HG03103 (cell line): Measurements from ENCODE around the gene GOLGA1.
A peak's percentile ranks its signal among the peaks of the same experiment; 100 is the strongest.
"Not testable (repeated sequence)": the region's sequence is repeated elsewhere in the genome, so short reads cannot be mapped to it uniquely, and the experiment has no call there.

Experiments
- ATAC-seq: cut with Tn5 transposase; IDR thresholded peaks from one replicate; pipeline ENCODE4 v1.9.1; 2021; ENCODE audit warnings: low read depth; ENCODE audit not compliant: unreplicated experiment

The GOLGA1 gene

DNA sequence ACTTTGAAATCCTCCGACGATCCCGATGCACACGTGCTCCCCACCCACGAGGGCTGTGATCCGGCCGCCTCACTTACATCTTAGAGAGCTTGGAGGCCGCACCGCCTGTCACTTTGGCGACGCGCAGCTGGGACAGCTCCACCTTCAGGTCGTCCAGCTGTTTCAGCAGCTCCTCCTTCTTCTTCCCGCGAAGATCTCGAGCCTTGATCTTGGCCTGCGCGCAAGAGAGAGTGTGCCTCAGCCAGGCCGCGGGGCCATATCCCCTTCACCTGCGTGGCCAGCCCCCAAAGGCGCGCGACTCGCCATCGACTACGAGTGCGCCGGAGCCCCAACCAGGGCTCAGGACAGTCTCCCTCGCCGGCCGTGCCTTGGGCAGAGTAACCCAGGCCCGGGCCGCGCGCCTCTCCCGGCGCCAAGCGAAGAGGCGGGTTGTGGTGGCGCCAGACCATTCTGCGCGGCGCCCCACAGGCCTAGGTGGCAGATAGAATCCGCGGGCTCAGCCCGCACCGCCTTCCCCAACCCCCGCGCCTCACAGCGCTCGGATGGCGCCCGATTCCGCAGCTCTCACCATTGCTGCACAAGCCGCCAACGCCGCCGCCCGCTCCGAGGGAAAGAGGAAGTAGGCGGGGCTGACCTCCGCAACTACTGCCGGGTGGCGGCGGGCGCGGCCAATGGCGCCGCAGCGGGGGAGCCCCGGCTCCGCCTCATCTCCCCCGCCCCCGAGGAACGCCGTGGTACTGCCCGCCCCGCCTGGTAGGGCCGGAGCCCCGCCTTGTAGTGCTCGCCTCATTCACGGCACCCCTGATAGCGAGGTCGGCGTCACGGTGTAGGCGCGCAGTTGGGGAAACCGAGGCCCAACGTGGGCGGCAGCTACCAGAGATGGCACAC is 79.3 kb downstream of the GOLGA1 start, which contains the start of the genes ARPC5L and RPL35:
Gene ARPC5L, plus strand, starts transcription at position 789 of the 888 bp plus-strand sequence. CDS start 7,161 bp downstream, outside the sequence.
Gene RPL35, minus strand, starts transcription at position 616 of the 888 bp plus-strand sequence. Its CDS starts 45 bp downstream, at position 571.
- peak; percentile 77 for ATAC-seq

DNA sequence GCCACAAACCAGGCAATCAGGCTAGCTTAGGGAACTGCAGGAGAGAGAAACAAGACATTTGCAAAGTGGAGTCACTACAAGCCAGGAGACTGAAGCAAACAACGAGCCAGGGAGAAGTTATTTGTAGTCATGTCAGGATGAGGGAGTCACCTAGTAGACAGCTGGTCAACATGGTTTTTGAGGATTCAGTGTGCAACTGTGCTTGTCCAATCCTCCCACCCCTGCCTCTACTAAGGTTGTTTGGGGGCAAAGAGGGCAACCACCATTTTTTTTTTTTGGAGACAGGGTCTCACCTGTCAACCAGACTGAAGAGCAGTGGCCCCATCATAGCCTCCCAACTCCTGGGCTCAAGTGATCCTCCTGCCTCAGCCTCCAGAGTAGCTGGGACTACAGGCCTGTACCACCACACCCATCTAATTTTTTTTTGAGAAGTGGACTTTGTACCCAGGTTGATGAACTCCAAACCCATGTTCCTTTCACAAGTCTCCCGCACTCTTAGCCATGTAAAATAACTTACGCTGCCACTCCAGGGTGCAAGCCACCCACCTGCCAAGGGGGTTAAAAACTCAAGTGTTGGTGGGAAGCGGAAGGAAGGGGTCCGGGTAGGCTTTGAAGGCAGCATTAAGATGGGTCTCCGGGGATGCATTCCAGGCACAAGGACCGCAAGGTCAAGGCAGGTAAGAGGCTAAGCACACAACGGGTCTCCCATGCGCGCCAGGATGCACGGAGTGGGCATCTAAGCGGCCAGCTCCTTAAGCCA is 80.1 kb downstream of the GOLGA1 start:
- ATAC-seq, result no peak

DNA sequence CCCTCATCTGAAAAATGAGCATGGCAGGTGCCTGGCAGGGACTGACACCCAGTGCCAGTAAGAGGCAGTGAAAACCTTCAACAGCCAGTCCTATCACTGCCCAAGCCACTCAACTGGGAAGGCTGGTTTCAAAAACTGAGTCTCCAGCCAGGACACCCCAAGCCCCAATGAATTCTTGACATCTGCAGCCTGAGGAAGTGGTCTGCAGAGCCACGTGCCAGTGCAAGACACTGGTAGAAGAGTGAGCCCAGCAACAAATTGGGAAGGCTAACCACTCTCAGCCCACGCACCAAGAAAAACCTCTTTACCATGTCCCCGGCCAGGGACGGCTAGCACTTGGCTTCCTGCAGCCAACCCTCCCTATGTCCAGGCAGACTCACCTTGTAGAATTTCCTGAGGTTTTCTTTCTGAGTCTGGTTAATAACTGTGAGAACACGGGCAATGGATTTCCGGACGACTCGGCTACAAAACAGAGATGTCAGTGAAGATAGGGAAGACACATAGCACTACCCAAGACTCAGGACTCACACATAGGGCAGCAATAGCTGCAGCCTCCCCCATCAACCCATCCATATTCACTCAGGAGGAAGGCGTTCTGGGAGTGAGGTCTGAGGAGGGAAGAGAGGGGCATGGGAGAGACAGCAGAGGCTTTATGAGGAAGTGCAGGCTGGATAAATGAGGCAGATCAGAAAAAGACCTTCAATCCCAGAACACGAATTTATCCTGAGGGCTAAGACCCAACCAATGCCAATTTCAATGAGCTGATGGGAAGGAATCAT is 80.9 kb downstream of the GOLGA1 start:
- no peak for ATAC-seq

DNA sequence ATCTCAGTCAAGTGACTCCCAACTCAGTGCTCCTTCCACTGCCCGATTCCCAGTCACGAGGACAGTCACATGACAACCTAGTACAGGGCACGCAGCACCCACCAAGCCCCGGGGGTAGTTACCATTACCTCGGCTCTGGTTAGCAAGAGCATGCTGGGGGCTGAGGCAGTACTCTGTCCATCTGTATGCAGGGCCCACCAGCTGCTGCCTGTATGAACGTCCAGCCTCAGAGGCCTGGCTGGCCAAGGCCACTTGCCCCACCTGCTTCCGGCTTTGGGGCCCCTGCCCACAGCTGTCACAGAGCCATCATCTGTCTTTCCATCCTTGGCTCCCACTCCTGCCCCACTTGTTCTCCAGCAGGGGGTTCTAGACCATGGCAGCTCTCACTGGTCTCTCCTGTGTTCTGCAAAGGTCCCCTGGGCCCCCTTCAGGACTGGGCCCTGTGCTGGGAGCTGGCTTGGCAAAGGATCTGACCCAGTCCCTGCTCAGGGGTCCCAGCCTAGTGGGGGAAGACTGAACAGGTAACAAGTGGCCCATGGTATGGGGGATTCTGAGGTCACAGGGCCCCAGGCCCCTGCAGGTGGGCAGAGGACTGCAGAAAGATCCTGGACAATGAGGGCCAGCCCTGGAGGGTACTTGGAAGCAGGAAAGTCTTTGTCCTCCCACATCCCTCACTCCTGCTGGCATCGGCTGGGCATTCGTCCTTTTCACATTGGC is 82.4 kb downstream of the GOLGA1 start:
- no peak for ATAC-seq

DNA sequence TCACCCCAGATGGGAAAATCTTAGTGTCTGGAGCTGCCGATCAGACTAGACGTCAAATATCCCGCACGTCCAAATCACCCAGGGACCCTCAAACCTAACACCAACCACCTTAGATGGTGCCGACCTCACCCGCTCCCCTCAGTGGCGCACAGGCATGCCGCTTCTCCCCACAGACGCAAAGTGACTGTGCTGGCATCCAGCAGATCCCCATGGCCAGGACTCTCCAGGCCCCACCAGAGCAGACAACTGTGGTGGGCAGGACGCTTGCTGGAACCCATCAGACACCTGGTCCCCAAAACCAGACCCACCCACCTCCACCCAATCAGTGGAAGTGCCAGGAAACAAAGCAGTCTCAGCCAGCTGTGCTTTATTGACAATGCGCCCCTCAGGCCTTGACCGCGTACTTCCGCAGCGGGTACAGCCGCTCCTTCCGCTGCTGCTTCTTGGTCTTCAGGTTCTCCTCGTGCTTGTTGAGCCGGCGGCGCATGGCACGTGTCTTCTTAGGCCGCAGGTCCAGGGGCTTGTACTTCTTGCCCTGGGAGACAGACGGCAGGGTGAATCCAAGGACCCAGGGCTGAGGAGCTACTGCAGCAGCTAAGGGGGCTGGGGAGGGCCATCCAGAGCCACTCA is 83.2 kb downstream of the GOLGA1 start:
- no peak for ATAC-seq

DNA sequence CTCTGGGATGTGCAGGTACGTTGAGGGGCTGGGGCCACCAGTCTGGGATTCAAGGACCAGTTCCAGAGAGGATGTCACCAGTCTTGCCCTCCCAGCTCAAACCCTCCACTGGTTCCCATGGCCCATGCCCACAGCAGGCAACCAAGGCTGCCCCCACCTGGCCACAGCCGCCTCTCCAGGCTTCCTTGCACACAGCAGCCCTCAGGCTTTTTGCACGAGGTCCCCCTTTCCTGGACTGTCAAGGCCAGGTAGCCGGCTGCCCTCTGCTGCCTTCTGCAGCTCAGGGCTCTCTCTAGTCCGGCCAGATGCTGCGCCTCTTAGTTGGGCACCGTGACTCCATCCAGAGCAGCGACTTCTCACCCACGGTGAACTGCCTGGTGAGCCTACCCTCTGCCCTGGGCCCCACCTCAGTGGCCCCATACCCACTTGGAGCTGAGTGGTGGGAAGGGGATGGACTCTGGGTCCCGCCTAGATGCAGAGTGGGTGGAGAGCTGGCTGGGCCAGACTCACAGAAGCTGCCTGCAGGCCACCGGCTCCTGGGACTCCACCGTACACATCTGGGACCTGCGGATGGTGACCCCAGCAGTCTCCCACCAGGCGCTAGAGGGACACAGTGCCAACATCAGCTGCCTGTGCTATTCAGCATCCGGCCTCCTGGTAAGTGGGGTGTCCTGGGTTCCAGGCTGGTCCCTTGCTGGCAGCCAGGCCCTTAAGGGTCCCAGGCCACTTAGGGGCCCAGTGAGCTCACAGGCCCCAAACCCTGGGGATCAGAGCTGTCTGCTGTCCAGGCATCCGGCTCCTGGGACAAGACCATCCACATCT is 84.7 kb downstream of the GOLGA1 start:
- no peak for ATAC-seq

DNA sequence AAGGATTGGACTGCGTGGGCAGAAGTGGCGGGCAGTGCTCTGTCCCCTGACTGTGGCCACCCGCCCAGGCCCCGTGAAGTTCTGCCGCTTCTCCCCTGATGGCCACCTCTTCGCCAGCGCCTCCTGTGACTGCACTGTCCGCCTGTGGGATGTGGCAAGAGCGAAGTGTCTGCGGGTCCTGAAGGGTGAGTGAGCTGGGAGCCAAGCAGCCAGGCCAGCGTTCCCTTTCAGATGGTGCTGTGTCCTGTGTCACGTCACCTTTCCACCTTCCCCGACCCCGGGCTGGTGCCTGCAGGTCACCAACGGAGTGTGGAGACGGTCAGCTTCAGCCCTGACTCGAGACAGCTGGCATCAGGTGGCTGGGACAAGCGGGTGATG is 85.3 kb downstream of the GOLGA1 start:
- ATAC-seq, result no peak

DNA sequence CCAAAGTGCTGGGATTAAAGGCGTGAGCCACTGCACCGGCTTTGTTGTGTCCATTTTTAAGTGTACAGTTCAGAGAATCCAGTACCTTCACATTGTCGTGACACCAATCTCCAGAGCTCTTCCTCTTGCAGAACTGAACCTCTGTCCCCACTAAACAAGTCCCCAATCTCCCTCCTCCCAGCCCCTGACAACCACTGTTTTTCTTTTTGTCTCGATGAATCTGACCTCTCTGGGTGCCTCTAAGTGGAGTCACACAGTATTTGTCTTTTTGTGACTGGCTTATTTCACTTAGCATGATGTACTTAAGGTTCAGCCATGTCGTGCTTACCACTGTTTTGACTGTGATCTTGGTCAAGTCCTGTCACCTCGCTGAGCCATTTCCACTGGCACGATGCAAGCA is 86.1 kb downstream of the GOLGA1 start:
- no peak for ATAC-seq

DNA sequence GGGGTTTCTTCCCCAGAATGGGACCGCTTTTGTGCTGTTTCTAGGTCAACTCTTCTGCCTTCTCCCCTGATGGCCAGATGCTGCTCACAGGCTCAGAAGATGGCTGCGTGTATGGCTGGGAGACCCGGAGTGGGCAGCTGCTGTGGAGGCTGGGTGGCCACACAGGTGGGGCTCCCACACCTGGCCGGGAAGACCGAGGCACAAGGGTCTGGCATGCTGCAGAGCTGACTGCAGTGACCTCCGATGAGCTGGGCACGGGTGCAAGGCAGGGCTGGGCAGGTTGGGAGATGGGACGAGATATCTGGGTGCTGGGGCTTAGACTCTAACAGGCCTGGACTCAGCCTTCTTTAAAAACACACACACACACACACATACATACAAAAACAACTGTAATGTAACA is 86.7 kb downstream of the GOLGA1 start:
- no peak for ATAC-seq

DNA sequence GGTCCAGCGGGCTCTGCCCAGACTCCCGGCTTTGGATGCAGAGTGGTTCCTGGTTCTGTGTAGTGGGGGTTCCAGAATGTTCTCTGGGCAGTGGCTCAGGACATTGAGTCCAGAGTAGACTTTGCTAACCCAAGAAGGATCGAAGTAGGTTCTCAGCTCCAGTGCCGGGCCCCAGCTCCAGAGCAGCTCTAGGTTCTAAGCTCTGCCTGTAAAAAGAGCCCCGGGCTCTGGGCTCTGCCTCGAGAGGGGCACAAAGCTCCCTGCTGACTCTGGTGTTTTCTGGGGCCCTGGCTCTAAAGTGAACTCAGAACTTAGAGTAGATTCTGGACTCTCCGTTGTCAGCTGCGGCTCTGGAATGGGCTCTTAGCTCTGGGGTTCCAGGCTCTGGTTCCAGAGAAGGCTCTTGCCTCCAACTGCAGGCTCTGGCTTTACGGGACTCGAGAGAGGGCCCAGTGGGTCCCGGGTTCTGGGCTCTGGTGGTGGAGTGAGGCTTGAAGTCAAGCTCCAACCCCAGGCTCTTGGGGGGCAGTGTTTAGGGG is 87.2 kb downstream of the GOLGA1 start:
- ATAC-seq, result no peak

DNA sequence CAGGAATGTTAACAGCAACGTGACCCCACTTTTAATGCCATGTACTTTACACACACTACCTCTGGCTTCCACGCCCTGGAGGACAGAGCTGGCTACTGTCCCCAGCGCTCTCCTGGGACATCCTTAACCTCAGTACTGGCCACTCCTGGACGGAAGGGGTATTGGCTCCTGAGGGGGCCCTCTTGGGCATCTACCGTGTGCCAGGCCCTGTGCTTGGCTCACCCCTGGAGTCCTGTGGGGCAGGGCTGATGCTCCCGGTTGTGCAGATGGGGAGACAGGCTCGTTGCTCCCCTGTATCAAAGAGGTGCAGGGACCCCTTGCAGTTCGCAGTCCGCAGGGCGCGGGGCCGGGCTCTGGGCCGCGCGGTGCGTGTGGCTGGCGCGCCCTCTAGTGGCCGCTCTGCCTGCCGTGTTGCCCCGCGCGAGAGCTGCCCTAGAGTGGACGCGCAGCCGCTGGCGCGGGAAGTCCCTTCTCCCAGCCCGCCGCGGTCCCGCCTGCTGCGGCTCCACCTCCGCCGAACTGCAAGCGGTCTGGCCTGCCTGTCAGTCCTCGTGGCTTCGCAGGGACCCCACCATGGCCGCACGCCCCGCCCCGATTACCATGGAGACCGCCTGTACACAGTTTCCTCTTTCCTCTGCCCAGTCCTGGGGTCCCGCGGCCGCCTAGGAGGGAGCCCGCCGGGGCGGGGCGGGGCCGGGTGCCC is 87.9 kb downstream of the GOLGA1 start, which contains the start of gene WDR38:
Gene WDR38, plus strand, starts transcription at position 632 of the 703 bp plus-strand sequence. CDS start 72 bp downstream, outside the sequence.
- ATAC-seq, result peak; percentile 63

DNA sequence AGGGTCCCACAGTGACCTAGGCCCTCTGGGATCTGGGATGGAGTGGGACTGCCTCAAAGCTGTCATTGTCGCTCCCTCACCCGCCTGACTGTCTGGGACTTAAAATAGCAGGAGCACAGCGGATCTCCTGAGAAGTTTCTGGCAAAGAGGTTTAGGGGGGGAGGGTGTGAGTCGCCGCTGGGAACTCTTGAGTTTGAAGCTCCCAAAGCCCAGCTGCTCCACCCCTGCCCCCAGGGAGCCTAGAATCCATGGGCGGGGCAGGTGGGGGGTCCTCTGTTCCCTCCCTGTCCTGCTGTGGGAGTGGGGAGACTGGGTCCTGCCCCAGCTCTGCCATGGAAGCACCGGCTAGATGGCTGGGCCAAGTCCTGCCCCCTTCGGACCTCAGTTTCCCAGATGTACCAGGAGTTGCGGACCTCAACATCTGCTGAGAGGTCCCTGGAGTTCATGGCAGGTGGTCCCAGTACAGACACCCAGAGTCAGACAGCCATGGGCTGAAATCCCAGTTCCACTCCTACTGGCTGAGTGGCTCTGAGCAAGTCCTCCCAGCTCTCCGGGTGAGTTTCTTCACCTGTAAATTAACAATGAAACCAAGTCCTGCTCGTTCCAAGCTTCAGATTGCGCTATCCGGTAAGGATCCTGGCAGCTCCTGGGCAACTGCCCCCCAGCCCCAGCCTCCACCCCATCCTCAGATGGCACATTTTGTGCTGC is 88.6 kb downstream of the GOLGA1 start:
- no peak for ATAC-seq

DNA sequence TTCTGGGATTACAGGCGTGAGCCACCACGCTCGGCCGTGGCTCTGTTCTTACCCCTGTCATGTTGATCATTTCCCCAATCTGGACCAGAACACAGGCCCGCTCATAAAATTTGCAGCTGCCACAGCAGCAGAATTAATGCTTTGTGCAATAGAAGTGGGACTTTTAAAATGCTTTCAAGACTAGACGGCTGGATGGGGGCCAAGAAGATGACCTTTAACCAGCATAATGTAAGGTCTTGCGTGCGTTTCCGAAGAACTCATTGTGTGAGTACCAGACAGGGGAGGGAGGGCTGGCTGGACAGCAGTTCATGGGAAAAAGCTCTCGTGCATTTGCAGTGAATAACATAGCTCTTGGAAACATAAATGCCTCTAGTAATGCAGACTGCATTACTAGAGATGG is 91.1 kb downstream of the GOLGA1 start:
- ATAC-seq, result no peak

DNA sequence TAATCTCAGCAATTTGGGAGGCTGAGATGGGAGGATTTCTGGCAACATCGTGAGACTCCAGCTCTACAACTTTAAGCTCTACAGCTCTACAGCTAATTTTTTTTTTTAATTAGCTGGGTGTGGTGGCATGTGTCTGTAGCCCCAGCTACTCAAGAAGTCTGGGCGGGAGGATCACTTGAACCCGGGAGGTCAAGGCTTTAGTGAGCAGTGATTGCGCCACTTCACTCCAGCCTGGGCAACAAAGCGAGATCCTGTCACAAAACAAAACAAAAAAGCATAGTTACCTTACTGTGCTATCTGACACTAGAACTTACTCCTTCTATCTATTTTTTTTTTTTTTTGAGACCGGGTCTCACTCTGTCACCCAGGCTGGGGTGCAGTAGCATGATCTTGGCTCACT is 93.9 kb downstream of the GOLGA1 start:
- ATAC-seq, result no peak

DNA sequence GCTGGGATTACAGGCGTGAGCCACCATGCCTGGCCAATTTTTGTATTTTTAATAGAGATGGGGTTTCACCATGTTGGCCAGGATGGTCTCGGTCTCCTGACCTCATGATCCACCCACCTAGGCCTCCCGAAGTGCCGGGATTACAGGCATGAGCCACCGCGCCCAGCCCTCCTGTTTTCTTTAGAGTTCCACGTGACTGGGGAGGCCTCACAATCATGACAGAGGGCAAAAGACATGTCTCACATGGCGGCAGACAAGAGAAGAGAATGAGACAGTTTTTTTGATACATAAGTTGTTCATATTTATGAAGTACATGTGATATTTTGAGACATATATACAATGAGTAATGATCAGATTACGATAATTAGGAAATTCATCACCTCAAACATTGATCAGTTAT is 94.4 kb downstream of the GOLGA1 start:
- ATAC-seq, result not testable (repeated sequence)

DNA sequence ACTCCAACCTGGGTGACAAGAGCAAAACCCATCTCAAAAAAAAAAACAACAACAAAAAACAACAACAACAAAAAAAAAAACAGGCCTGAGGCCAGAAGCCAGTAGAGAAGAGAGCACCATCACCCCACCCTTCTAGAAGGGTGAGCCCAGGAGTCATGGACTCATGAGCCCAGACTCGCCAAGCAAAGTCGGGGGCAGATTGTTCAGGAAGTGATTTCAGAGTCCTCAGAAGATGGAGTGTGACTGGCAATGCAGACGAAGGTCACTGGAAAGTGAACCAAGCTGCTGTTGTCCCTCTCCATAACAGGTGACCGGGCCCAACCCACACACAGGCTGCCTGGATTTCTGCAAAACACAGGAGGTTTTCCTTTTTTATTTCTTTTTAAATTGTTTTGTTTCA is 96.6 kb downstream of the GOLGA1 start:
- ATAC-seq, result no peak

DNA sequence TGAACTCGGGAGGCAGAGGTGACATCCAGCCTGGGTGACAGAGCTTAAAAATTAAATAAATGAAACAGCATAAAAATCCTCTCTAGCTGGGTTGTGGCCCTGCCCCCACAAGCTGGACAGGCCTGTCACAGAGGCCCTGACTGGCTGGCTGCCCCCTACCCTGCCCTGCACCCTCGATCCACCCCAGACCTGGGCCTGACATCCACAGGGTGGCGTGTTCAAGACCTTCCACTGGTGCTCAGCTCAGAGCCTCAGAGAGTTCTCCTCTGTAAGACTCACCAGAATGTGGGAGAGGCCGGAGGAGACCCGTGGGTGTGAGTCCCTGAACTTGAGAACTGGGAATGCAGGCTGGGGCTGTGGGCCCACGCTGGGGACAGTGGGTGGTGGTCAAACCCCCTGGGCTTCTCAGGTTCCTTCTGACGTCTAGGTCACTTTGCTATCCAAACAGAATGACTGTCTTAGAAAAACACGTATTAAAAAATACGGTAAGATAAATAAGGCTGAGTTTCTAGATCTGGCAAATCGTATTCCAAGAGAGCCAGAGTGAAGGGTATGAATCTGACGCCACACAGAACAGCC is 97.3 kb downstream of the GOLGA1 start:
- no peak for ATAC-seq
